ENCODE data around the gene FOS. TPM values are rescaled to one million over a fixed set of nuclear protein-coding genes. Genes with fewer than 3 reads are reported as not detected.
A peak's percentile ranks its signal among the peaks of the same experiment; 100 is the strongest.

The FOS gene
- total and polyA plus RNA-seq, 2 of the 13 experiments (the other 11 are each of a cell fraction or from before 2014, with no cell fraction given): 15.9 to 24.2 TPM

DNA sequence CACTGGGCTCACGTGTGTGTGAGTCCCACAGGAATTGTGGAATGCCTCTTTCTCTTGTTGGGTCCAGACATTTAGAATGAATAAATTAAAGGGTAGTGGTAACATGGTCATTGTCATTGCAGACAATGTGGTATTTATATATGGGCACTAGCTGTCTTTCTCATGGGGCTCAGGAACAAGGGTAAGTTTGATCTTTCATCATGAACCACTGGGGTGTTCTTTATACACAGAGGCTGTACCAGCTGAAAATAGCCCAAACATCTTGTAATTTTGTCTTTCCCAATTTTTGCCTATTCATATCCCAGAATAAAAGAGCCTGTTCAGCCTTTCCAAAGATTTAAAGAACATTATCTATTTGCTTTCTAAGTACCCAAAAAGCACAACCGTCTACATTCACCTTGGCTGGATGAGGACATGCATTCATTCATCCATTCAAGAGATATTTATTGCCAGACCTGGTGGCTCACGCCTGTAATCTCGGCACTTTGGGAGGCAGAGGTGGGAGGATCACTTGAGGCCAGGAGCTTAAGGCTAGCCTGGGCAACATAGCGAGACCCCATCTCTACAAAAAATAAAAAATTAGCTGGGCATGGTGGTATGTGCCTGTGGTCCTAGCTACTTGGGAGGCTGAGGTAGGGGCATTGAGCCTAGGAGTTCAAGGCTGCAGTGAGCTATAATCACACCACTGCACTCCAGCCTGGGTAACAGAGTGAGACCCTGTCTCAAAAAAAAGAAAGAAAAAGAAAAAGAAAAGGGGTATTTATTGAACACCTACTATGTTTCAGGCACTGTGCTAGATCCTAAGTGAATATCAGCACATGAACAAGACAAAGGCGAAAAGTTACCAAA, 4.4 kb upstream of the FOS start (continued):
- TF ChIP-seq, protein P1, sequence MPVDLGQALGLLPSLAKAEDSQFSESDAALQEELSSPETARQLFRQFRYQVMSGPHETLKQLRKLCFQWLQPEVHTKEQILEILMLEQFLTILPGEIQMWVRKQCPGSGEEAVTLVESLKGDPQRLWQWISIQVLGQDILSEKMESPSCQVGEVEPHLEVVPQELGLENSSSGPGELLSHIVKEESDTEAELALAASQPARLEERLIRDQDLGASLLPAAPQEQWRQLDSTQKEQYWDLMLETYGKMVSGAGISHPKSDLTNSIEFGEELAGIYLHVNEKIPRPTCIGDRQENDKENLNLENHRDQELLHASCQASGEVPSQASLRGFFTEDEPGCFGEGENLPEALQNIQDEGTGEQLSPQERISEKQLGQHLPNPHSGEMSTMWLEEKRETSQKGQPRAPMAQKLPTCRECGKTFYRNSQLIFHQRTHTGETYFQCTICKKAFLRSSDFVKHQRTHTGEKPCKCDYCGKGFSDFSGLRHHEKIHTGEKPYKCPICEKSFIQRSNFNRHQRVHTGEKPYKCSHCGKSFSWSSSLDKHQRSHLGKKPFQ (CRISPR knock-in tag; IDR thresholded peaks at IDR 0.05; ENCODE audit: insufficient replicate concordance): no peak
- no peak for TF ChIP-seq POGZ (CRISPR knock-in tag; IDR thresholded peaks at IDR 0.05)

DNA sequence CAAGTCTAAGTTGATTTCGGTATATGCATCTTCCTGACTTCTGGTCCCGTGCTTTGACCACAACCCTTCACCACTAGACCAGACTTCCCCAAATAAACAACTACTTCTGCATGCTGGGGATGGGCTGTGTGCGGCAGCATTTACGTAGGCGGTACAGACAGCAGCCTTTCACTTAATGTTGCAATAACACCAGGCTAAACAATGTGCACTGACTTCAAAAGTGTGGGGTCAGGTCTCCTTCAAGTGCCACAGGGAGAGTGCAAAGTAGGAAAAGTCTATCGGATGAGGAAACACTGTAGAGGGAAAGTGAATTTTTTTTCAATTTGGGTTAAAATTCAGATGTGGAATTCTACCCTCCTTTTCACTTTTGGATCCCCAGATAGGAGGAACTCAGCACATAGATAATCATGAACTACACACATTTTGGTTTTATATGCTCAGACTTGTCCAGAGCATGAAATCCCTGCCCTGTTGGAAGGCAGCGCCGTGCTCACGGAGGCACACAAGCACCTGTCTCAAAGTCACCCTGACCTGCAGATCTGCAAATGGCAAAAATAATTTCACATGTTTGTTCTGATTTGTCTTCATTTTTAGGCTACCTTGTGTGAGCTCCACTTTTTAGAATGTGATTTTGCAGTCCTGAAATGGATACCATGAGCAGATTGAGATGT, 3.6 kb upstream of the FOS start:
- H3K9me3 ChIP-seq (ENCODE audit: low read length): no peaks in the 10 kb centered on the region
- ChIA-PET CTCF (ENCODE audit: low intra/inter-chr PET ratio, low total read pairs) (no interaction called here), POLR2A (no interaction called here)
- intact Hi-C loops (cut with micrococcal nuclease; ENCODE audit: unreplicated experiment): no loop called here
- H3K27ac ChIP-seq (ENCODE audit: extremely low read length, insufficient read depth, low read length): no peak overlapping the region
- H3K4me3 ChIP-seq (replicated peaks in 1 of 3; ENCODE audit: insufficient read depth in 1 of 3, low read depth in 2 of 3, low read length in 3 of 3): no peak overlapping the region
- H3K9ac ChIP-seq (ENCODE audit: insufficient read depth, low read depth, low read length): no peak overlapping the region
- no peaks in the 10 kb centered on the region for H3K79me2 ChIP-seq (ENCODE audit: insufficient read depth, low read length)
- H4K20me1 ChIP-seq (ENCODE audit: insufficient read depth, low read length): peaks cover 9% of the 10 kb centered on the region; the same call in 1 of the 2 replicates
- TF ChIP-seq CREB1 (IDR thresholded peaks at IDR 0.05) (no peak), CREB1 (CRISPR knock-in tag; IDR thresholded peaks at IDR 0.05) (0 out of 2 replicates have a peak, but pooled peaks have one; percentile 23), SAP130 (CRISPR knock-in tag; IDR thresholded peaks at IDR 0.05; ENCODE audit: low read depth) (0 out of 2 replicates have a peak, but pooled peaks have one; percentile 20), CEBPB (IDR thresholded peaks at IDR 0.05; ENCODE audit: borderline replicate concordance, low read depth, low read length) (peak; percentile 73; the same call in 1 of the 2 replicates), RAD51 (IDR thresholded peaks at IDR 0.05; ENCODE audit: borderline replicate concordance) (no peak)
- peaks cover 39% of the 10 kb centered on the region for H3K4me1 ChIP-seq (ENCODE audit: insufficient read depth, low read length)
- 22% methylated on average over 9 of the region's 9 CpGs for whole genome bisulfite sequencing (ENCODE audit: low lambda C conversion rate)
- in situ Hi-C loops (cut with HindIII; ENCODE audit: extremely low pct_ligation_motif_present, low pct_unique_long_range_greater_than_20kb): no loop called here
- no peak overlapping the region for H2AFZ ChIP-seq (ENCODE audit: low read length)
- no TSS peak for BruUV-seq (replicated peaks)
- no peak overlapping the region for H3K4me2 ChIP-seq (ENCODE audit: low read depth, low read length)
- DNase-seq (ENCODE audit: low spot score) (no peak), ATAC-seq (no peak), FAIRE-seq (no peak)
- H3K27me3 ChIP-seq (ENCODE audit: control insufficient read depth in 1 of 2, insufficient read depth in 2 of 2, low read length in 2 of 2): peaks cover 1 to 35% of the 10 kb centered on the region in 2 experiments; a peak in 3 of 5 replicates
- peaks cover 0 to under 1% of the 10 kb centered on the region in 2 experiments; a peak in 1 of 5 replicates for H3K36me3 ChIP-seq (replicated peaks in 1 of 2; ENCODE audit: control insufficient read depth in 1 of 2, insufficient read depth in 2 of 2, low read length in 2 of 2)
